HEK293 (cell line): Measurements from ENCODE around the gene CACNA2D1.

ENCODE experiments used
- CTCF ChIA-PET: fragments of 350-600 bp; formaldehyde crosslinking; extraction: SDS; loops from one replicate; lab custom pipeline; 2021; ENCODE audit warnings: antibody characterized with exemption; lab: Yijun Ruan, JAX
- POLR2A ChIA-PET: fragments of 300-600 bp; formaldehyde crosslinking; extraction: SDS; loops from one replicate; lab custom pipeline; 2020; ENCODE audit warnings: antibody characterized with exemption, inconsistent platforms; lab: Yijun Ruan, JAX
- H3K27ac ChIP-seq: fragments of 200-500 bp; sonication (Bioruptor generic); 2 replicates; pipeline ENCODE4 v1.5.1; 2014; ENCODE audit warnings: low read depth, low read length, control low read depth, inconsistent platforms; ENCODE audit errors: extremely low read depth
- H3K36me3 ChIP-seq, 2 experiments: fragments of 200-500 bp in 1 of 2; sonication (Bioruptor generic) in 1 of 2; 1 replicate in 1 of 2; 2 replicates in 1 of 2; pipeline ENCODE4 v1.5.1; 2014 to 2017; ENCODE audit warnings: inconsistent platforms in 2 of 2, low read length in 2 of 2; ENCODE audit not compliant: control insufficient read depth in 2 of 2, insufficient read depth in 1 of 2
- H3K4me1 ChIP-seq: fragments of 200-500 bp; sonication (Bioruptor generic); 2 replicates; pipeline ENCODE4 v1.5.1; 2014; ENCODE audit warnings: mild to moderate bottlenecking, low read length, inconsistent platforms; ENCODE audit not compliant: control insufficient read depth, insufficient read depth
- H3K4me3 ChIP-seq: 2 replicates; pipeline ENCODE4 v1.5.1; 2011; ENCODE audit warnings: low read depth, mild to moderate bottlenecking, control low read depth, low read length, moderate library complexity
- H3K9me3 ChIP-seq: fragments of 200-500 bp; sonication (Bioruptor generic); 2 replicates; pipeline ENCODE4 v1.5.1; 2014; ENCODE audit warnings: low read depth, low read length, inconsistent platforms; ENCODE audit not compliant: control insufficient read depth, insufficient read depth
- FEZF1 ChIP-seq: fragments of 450-650 bp; formaldehyde crosslinking; IDR thresholded peaks from 2 replicates; pipeline ENCODE4 v1.5.1; 2016; ENCODE audit warnings: missing biosample characterization, missing genetic modification characterization
- GLIS1 ChIP-seq: fragments of 450-650 bp; formaldehyde crosslinking; IDR thresholded peaks from 2 replicates; pipeline ENCODE4 v1.5.1; 2016; ENCODE audit warnings: missing biosample characterization, missing genetic modification characterization
- PRDM1 ChIP-seq: fragments of 450-650 bp; formaldehyde crosslinking; IDR thresholded peaks from 2 replicates; pipeline ENCODE4; 2016; ENCODE audit warnings: missing biosample characterization, missing genetic modification characterization
- TCF7L2 ChIP-seq: IDR thresholded peaks from 2 replicates; pipeline ENCODE4 v1.6.1; 2011; ENCODE audit warnings: low read depth, mild to moderate bottlenecking, inconsistent platforms, low read length, moderate library complexity, borderline replicate concordance
- ZBTB48 ChIP-seq: fragments of 450-650 bp; formaldehyde crosslinking; IDR thresholded peaks from 2 replicates; pipeline ENCODE4 v1.5.1; 2016; ENCODE audit warnings: missing biosample characterization, missing genetic modification characterization
- ZNF140 ChIP-seq: fragments of 450-650 bp; formaldehyde crosslinking; IDR thresholded peaks from 2 replicates; pipeline ENCODE4 v1.5.1; 2016; ENCODE audit warnings: missing biosample characterization, missing genetic modification characterization
- ZNF175 ChIP-seq: fragments of 450-650 bp; formaldehyde crosslinking; IDR thresholded peaks from 2 replicates; pipeline ENCODE4 v1.5.1; 2016; ENCODE audit warnings: missing biosample characterization, missing genetic modification characterization
- ZNF221 ChIP-seq: fragments of 450-650 bp; formaldehyde crosslinking; IDR thresholded peaks from 2 replicates; pipeline ENCODE4 v1.5.1; 2017; ENCODE audit warnings: missing biosample characterization, missing genetic modification characterization, borderline replicate concordance
- ZNF48 ChIP-seq: fragments of 450-650 bp; formaldehyde crosslinking; IDR thresholded peaks from 2 replicates; pipeline ENCODE4 v1.5.1; 2016; ENCODE audit warnings: missing biosample characterization, missing genetic modification characterization
- ZNF510 ChIP-seq: fragments of 450-650 bp; formaldehyde crosslinking; IDR thresholded peaks from 2 replicates; pipeline ENCODE4 v1.5.1; 2018; ENCODE audit warnings: mild to moderate bottlenecking, missing genetic modification characterization, missing biosample characterization; ENCODE audit not compliant: insufficient replicate concordance
- ZNF513 ChIP-seq: fragments of 450-650 bp; IDR thresholded peaks from 2 replicates; pipeline ENCODE4 v1.5.1; 2018; ENCODE audit warnings: missing biosample characterization, missing genetic modification characterization
- ZNF549 ChIP-seq: fragments of 450-650 bp; IDR thresholded peaks from 2 replicates; pipeline ENCODE4 v1.5.1; 2018; ENCODE audit warnings: missing biosample characterization, missing genetic modification characterization, mild to moderate bottlenecking, inconsistent platforms, moderate library complexity
- ZNF654 ChIP-seq: fragments of 450-650 bp; formaldehyde crosslinking; IDR thresholded peaks from 2 replicates; pipeline ENCODE4 v1.5.1; 2016; ENCODE audit warnings: low read depth, missing biosample characterization, missing genetic modification characterization
- ZNF843 ChIP-seq: fragments of 450-650 bp; formaldehyde crosslinking; IDR thresholded peaks from 2 replicates; pipeline ENCODE4 v1.5.1; 2016; ENCODE audit warnings: missing biosample characterization, missing genetic modification characterization
- TF ChIP-seq, protein P1 (sequence below): fragments of 450-650 bp; formaldehyde crosslinking; IDR thresholded peaks from 2 replicates; pipeline ENCODE4 v1.5.1; 2017; ENCODE audit warnings: missing biosample characterization, missing genetic modification characterization
- TF ChIP-seq, protein P2 (sequence below): fragments of 450-650 bp; formaldehyde crosslinking; IDR thresholded peaks from 2 replicates; pipeline ENCODE4 v1.5.1; 2016; ENCODE audit warnings: missing biosample characterization, missing genetic modification characterization, borderline replicate concordance
- TF ChIP-seq, protein P3 (sequence below): fragments of 450-650 bp; formaldehyde crosslinking; IDR thresholded peaks from 2 replicates; pipeline ENCODE4 v1.5.1; 2016; ENCODE audit warnings: missing biosample characterization, missing genetic modification characterization

CACNA2D1 gene

DNA sequence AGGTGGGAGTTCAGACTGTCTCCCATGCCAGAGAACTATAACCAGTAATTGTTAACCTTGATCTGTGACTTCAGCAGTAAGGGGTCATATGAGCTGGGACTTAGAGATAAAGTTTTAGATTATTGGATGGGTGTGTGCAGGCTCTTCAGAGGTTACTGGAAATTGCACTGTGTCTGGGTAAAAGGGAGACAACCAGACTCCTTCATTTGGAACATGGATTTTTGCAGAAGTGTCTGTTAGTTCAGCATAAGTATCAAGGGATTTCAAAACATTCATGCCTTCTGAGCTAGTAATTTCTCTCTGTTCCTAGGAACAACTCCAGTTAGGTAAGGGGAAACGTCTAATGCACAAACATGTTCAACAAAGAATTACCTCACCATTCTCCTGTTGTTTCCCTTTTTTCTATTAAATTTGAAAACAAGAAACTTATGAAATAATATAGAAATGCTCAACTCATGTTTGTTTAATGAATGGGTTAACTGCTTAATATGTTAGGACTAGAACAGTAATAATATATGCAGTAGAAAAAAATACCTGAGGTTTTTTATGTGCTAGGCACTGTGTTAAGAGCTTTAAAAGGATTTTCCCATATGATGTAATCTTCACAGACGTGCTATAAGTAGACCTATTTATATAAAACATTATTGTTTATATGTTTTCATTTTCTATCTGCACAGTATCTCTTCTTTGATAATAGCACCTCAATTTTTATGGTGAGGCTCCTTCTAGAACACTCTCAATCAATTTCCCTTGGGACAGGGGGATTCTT, 233.0 kb downstream of the CACNA2D1 start:
- H3K27ac ChIP-seq, result no peak overlapping the region
- TF ChIP-seq ZNF549 (tag by site-specific recombination) (no peak), ZBTB48 (tag by site-specific recombination) (peak; percentile 38; the same call in 1 of the 2 replicates), ZNF221 (no peak), TCF7L2 (0 out of 2 replicates have a peak, but pooled peaks have one; percentile 8), ZNF843 (tag by site-specific recombination) (0 out of 2 replicates have a peak, but pooled peaks have one; percentile 12)
- TF ChIP-seq, protein P1, sequence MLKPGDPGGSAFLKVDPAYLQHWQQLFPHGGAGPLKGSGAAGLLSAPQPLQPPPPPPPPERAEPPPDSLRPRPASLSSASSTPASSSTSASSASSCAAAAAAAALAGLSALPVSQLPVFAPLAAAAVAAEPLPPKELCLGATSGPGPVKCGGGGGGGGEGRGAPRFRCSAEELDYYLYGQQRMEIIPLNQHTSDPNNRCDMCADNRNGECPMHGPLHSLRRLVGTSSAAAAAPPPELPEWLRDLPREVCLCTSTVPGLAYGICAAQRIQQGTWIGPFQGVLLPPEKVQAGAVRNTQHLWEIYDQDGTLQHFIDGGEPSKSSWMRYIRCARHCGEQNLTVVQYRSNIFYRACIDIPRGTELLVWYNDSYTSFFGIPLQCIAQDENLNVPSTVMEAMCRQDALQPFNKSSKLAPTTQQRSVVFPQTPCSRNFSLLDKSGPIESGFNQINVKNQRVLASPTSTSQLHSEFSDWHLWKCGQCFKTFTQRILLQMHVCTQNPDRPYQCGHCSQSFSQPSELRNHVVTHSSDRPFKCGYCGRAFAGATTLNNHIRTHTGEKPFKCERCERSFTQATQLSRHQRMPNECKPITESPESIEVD (tag by site-specific recombination), result 0 out of 2 replicates have a peak, but pooled peaks have one; percentile 12
- TF ChIP-seq, all 188 proteins: peak for 4
- Histone ChIP-seq H3K9me3 (peaks cover 2% of the 10 kb centered on the region; the same call in 1 of the 2 replicates), H3K4me3 (no peak overlapping the region), H3K4me1 (peaks cover 8% of the 10 kb centered on the region; the same call in 1 of the 2 replicates), H3K36me3 (no peaks in the 10 kb centered on the region)
- POLR2A ChIA-PET, result no interaction called here
- CTCF ChIA-PET, result interaction anchor here (0.6 kb wide), 2 partner anchors 109 to 205 kb away, joined by 3 read pairs; no protein-coding TSS in a partner anchor

- TF ChIP-seq FEZF1 (0 out of 2 replicates have a peak, but pooled peaks have one; percentile 24), ZNF510 (tag by site-specific recombination) (no peak), ZNF175 (tag by site-specific recombination) (no peak), ZNF48 (no peak), ZNF843 (tag by site-specific recombination) (peak; percentile 59), ZNF513 (tag by site-specific recombination) (no peak), ZNF140 (tag by site-specific recombination) (no peak), ZNF654 (no peak), GLIS1 (tag by site-specific recombination) (no peak), PRDM1 (0 out of 2 replicates have a peak, but pooled peaks have one; percentile 35)
- TF ChIP-seq, protein P2, sequence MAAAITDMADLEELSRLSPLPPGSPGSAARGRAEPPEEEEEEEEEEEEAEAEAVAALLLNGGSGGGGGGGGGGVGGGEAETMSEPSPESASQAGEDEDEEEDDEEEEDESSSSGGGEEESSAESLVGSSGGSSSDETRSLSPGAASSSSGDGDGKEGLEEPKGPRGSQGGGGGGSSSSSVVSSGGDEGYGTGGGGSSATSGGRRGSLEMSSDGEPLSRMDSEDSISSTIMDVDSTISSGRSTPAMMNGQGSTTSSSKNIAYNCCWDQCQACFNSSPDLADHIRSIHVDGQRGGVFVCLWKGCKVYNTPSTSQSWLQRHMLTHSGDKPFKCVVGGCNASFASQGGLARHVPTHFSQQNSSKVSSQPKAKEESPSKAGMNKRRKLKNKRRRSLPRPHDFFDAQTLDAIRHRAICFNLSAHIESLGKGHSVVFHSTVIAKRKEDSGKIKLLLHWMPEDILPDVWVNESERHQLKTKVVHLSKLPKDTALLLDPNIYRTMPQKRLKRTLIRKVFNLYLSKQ (tag by site-specific recombination), result no peak
- TF ChIP-seq, protein P1 (tag by site-specific recombination), result 0 out of 2 replicates have a peak, but pooled peaks have one; percentile 11
- TF ChIP-seq, protein P3, sequence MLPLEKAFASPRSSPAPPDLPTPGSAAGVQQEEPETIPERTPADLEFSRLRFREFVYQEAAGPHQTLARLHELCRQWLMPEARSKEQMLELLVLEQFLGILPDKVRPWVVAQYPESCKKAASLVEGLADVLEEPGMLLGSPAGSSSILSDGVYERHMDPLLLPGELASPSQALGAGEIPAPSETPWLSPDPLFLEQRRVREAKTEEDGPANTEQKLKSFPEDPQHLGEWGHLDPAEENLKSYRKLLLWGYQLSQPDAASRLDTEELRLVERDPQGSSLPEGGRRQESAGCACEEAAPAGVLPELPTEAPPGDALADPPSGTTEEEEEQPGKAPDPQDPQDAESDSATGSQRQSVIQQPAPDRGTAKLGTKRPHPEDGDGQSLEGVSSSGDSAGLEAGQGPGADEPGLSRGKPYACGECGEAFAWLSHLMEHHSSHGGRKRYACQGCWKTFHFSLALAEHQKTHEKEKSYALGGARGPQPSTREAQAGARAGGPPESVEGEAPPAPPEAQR (tag by site-specific recombination), result no peak
- ChIA-PET POLR2A (no interaction called here), CTCF (no interaction called here)
- Histone ChIP-seq H3K4me1 (peaks cover 8% of the 10 kb centered on the region; the same call in 1 of the 2 replicates), H3K4me3 (no peak overlapping the region), H3K27ac (no peak overlapping the region), H3K9me3 (no peaks in the 10 kb centered on the region), H3K36me3 (no peaks in the 10 kb centered on the region)
These were observed 234.3 kb downstream of the CACNA2D1 start for GRCh38 chr7:82209179-82209747.
